ENCODE results near the gene TMEM167A.

DNA sequence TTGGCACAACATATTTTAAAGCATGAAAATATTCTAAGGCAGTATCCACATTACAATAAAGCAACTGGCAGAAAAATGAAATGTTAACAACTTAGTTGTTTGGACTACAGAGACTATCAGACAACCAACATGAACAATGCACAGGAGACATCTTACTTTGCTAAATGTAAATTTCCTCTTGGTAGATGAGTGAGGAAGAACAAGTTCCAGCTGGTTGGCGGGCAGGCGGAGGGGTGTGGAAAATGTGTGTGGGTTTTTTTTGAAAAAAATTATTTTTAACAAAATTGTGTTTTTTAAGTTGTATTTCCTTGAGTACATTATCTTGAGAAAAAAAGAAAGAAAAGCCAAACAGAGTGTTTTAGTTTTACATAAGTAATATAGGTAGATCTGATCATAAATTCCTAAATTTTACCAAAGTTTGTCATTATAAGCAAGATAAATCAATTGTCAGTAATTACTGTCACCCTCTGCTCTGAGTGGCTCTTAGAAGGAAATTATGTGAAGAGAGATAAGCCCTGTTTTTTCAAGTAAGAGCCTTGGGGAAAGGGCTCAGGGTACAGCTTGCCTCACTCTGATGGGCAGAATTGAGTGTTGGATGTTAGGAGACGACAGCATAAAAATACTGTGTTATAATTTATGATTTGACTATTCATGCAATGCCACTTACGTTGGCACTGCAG is 42.5 kb downstream of the TMEM167A start:
- TF ChIP-seq POLR2A (IDR thresholded peaks at IDR 0.05; ENCODE audit: low read length) (no peak), GATA1 (IDR thresholded peaks at IDR 0.05; ENCODE audit: low read depth, low read length) (no peak)

All from erythroblast (primary cell).